Measurements from ENCODE around the gene FLYWCH2.

FLYWCH2 gene

GRCh38 chr16:2854700-2855309, 28.2 kb upstream of the FLYWCH2 start:
- no peak for DNase-seq (ENCODE audit: low spot score)

GRCh38 chr16:2855536-2855935, 27.5 kb upstream of the FLYWCH2 start:
- no peak for DNase-seq (ENCODE audit: low spot score)

GRCh38 chr16:2856061-2856670, 26.8 kb upstream of the FLYWCH2 start:
- DNase-seq (ENCODE audit: low spot score), result no peak

GRCh38 chr16:2856686-2857450, 26.1 kb upstream of the FLYWCH2 start:
- no peak for DNase-seq (ENCODE audit: low spot score)

- no peak for DNase-seq (ENCODE audit: low spot score)
These were observed 25.4 kb upstream of the FLYWCH2 start, which contains the start of gene PRSS22 for GRCh38 chr16:2857451-2858244. PRSS22 (minus strand) TSS chr16:2858170; CDS start chr16:2858104, 66 bp downstream.

GRCh38 chr16:2858245-2859025, 24.6 kb upstream of the FLYWCH2 start:
- no peak for DNase-seq (ENCODE audit: low spot score)

GRCh38 chr16:2859686-2860265, 23.2 kb upstream of the FLYWCH2 start:
- no peak for DNase-seq (ENCODE audit: low spot score)

- no peak for DNase-seq (ENCODE audit: low spot score)
These were observed 22.0 kb upstream of the FLYWCH2 start for GRCh38 chr16:2860826-2861567.

- no peak for DNase-seq (ENCODE audit: low spot score)
These were observed 17.4 kb upstream of the FLYWCH2 start for GRCh38 chr16:2865651-2866050.

- no peak for DNase-seq (ENCODE audit: low spot score)
These were observed 16.6 kb upstream of the FLYWCH2 start for GRCh38 chr16:2866431-2866830.

- DNase-seq (ENCODE audit: low spot score), result no peak
These were observed 15.4 kb upstream of the FLYWCH2 start for GRCh38 chr16:2867661-2867986.

- DNase-seq (ENCODE audit: low spot score), result peak; percentile 92
These were observed 14.8 kb upstream of the FLYWCH2 start for GRCh38 chr16:2867987-2868789.

GRCh38 chr16:2871926-2872325, 11.1 kb upstream of the FLYWCH2 start:
- no peak for DNase-seq (ENCODE audit: low spot score)

GRCh38 chr16:2874032-2874911, 8.7 kb upstream of the FLYWCH2 start:
- DNase-seq (ENCODE audit: low spot score), result no peak

GRCh38 chr16:2874912-2875362, 8.1 kb upstream of the FLYWCH2 start:
- peak; percentile 82 for DNase-seq (ENCODE audit: low spot score)

GRCh38 chr16:2879854-2880508, 3.0 kb upstream of the FLYWCH2 start:
- no peak for DNase-seq (ENCODE audit: low spot score)

GRCh38 chr16:2881783-2882649, 999 bp upstream of the FLYWCH2 start:
- DNase-seq (ENCODE audit: low spot score), result peak; percentile 32

Data from cerebellar cortex (tissue), 1 donor.